NCI-H128 (cell line): ENCODE measurements around the gene KCNJ14.

Source experiments
- DNase-seq: peaks from one replicate; lab custom pipeline; 2025; ENCODE audit not compliant: unreplicated experiment; lab: John Stamatoyannopoulos, UW

The KCNJ14 gene

DNA sequence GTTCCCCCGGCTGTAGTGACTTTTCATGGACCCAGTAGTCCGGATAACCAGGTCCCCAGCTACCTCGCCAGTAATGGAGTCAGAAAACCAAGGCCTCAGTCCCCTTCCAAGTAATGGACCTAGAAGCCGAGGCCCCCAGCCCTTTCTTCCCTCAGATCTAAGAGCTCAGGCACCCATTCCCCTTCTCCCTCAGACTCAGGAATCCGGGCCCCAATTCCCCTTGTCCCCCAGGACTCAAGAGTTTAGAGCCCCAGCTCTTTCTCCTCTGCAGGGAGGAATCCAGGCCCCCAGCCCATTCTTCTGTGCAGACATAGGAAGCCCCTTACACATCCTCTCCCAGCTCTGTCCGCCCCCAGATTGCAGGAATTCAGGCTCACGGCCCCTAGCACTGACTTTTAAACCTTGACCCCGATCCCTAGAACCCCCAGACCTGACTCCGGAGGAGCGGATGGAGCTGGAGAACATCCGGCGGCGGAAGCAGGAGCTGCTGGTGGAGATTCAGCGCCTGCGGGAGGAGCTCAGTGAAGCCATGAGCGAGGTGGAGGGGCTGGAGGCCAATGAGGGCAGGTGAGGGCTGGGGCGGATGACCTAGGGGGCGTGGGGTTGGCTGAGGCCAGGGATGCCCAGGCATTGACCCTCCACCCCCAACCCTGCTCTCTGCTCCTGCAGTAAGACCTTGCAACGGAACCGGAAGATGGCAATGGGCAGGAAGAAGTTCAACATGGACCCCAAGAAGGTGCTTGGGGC lies 14.7 kb downstream of the KCNJ14 start:
- DNase-seq: no peak

DNA sequence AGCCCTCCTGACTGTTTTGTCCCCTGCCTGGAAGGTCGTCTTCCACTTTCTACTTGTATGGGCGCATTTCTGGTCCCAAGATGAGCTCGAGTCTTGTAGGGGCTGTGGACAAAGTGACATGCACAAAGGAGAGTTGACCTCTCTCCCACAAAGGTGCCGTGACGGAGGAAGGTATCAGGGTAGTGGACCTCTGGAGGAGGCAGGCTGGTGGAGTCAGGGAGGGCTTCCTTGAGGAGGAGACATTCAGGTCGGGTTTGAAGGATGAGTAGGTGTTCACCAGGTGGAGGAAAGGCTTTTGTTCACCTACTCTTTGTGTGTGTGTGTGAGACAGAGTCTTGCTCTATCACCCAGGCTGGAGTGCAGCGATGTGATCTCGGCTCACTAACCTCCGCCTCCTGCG lies 15.5 kb downstream of the KCNJ14 start:
- DNase-seq: no peak

DNA sequence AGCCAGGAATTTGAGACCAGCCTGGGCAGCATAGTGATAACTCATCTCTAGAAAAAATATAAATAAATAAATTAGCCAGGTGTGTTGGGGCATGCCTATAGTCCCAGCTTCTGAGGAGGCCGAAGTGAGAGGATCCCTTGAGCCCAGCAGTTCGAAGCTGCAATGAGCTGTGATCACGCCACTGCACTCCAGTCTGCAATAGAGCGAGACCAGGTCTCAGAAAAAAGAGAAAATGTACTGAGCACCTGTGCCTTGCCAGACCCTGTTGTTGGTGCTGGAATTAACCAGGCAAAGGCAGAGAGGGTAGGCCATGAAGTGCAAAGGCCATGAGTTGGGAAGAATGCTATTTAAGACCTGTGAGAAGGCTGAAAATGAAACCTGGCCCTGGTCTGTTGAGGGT lies 16.5 kb downstream of the KCNJ14 start:
- DNase-seq: no peak

DNA sequence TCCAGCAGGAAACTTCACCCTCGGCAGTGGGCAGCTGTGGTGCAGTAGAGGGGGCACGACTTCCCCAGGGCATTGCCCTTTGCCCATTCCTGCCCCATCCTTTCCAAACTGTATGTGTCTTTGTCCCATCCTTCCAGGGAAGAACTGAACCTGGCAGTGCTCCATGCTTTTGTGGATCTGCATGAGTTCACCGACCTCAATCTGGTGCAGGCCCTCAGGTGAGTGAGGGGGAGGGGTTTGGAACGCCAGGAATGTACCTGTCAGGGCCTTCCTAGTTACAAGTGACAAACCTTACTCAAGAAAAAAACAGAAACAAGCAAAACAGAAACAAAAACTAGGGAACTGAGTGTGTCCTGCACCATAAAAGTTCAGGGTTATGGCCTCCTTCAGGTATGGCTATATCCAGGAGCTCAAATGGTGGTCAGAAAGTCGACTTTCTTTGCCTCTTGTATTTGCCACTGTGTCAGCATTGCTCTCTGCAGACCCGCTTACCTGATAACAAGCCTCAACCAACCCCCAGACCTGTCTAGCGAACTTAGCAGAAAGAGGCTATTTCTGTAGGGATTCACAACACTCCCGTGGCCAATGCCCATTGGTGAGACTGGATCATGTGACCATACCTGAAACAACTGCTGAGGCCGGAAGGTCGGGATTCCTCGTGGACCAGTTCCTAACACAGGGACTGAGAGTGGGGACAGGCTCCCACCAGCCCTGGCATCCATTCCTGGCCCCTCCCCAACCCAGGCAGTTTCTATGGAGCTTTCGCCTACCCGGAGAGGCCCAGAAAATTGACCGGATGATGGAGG lies 18.0 kb downstream of the KCNJ14 start:
- DNase-seq: no peak

DNA sequence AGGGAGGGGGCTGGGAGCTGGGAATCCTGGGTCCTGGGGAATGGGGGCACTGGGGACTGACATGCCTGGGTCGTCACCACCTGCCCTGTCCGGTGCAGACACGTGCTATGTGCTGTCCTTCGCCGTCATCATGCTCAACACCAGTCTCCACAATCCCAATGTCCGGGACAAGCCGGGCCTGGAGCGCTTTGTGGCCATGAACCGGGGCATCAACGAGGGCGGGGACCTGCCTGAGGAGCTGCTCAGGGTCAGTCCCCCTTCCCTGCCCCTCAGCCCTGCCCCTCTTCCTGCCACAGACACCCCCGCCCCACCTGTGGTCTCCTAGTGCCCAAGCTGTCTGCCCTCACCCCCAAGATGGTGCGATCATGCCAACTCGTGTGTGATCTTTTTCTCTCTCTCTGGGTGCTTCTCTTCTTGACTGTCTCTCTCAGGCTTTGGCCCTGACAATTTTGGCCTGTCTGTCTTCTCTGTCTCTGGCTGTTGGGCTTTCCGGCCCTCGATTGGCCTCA lies 18.8 kb downstream of the KCNJ14 start:
- no peak for DNase-seq

DNA sequence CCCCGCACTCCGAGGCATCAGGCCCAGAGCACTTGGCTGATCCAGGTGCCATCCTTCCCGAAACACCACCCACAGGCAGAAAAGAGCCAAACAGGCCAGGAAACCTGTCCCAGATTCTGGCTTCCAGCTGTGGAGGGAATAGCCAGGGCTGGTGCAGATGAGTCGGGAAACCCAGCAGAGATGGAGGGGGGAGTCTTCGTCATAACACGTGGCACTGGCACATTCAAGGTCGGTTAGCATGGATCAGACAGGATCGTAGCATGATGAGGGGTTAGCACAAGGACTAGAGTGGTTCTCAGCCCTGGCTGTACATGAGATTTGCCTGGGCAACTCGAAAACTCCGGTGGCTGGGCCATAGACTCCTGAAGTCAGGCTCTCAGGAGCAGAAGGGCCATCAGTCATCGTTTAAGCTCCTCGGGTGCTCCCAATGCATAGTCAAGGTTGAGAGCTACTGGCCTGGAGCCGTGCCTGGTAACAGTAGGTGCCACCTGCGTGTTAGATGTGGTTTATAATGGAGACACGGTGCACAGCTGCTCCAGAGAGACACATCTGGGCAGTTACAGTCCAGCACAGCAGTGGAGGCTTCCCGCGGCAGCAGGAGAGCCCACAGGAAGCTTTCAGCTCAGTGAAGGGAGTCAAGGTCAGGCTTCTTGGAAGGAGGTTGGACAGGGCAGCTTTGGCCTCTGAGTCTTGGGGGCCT lies 20.1 kb downstream of the KCNJ14 start:
- no peak for DNase-seq

DNA sequence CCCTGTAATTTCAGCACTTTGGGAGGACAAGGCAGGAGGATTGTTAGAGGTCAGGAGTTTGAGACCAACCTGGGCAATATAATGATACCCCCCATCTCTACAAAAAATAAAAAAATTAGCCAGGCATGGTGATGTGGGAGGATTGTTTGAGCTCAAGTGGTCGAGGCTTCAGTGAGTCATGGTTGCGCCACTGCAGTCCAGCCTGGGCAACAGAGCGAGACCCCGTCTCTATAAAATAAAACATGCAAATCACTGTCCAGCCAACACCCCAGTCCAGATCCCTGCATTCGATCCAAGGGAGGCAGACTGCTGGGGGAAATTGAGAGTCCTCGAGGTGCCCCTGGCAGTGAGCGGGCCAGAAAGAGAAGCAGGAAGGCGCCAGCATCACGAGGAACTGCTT lies 20.8 kb downstream of the KCNJ14 start:
- DNase-seq: no peak

DNA sequence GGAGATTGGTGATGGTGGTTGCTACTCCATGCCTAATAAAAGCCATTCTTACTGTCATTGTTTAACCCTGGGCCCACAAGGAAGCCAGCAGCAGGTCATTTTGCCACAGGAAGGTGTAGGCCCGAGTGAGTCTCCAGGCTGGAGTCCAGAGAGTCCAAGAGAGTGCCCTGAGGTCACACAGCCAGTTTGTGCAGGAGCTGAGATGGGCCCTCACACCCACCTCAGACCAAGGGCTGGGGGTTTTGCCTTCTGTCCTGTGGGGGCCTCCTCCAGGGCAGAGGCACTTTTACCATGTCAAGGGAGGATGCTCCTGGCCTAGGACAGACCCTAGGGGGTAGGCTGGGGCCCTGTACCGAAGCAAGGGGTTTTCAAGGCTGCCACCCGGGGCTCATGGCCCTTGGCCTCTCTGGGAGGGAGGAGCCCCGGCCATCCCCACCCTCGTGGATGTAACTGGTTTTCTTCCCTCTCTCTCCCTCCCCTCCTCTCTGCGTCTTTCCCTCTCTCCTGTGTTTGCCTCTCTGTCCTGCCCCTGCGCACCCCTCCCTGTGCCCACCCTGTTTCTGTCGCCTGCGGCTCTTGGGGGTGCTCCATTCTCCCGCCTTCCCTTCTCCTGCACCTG lies 21.8 kb downstream of the KCNJ14 start:
- DNase-seq: no peak

DNA sequence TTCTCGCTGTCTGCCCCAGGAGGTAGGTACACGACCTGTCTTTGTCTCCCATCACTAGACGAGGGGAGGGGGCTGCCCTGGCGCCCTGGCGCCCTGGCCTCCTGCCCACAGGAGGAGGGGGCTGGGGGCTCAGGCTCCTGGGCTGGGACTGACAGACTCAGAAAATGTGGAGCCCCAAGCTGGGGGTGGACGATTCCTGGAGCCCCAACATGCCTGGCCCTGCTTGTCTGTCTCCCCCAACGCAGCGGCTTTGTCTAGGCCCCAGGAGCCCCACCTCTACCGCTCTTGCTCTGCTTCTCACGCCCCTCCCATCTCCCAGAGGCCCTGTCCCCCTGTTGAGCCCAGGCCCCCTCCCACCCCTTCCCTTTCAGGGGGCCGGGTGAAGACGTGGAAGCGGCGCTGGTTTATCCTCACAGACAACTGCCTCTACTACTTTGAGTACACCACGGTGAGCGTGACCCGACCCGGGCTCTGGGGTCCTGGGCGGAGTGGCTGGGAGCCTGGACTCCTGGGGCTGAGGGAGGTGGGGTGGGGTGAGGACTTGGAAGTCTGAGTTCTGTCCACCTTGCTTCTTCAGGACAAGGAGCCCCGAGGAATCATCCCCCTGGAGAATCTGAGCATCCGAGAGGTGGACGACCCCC lies 22.4 kb downstream of the KCNJ14 start:
- DNase-seq: no peak

DNA sequence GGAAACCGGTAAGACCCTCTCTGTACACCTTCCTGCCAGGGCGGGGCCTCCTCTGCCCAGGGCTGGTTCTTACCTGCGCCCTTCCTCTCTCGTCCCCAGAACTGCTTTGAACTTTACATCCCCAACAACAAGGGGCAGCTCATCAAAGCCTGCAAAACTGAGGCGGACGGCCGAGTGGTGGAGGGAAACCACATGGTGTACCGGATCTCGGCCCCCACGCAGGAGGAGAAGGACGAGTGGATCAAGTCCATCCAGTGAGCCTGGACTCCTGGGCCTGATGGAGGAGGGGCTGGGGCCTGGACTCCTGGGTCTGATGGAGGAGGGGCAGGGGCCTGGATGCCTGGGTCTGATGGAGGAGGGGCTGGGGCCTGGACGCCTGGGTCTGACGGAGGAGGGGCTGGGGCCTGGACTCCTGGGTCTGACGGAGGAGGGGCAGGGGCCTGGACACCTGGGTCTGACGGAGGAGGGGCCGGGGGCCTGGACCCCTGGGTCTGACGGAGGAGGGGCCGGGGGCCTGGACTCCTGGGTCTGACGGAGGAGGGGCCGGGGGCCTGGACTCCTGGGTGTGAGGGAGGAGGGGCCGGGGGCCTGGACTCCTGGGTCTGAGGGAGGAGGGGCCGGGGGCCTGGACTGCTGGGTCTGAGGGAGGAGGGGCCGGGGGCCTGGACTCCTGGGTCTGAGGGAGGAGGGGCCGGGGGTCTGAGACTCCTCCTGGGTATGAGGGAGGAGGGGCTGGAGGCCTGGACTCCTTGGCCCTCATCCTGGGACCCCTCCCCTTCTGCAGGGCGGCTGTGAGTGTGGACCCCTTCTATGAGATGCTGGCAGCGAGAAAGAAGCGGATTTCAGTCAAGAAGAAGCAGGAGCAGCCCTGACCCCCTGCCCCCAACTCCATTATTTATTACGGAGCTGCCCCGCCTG lies 23.2 kb downstream of the KCNJ14 start:
- no peak for DNase-seq

DNA sequence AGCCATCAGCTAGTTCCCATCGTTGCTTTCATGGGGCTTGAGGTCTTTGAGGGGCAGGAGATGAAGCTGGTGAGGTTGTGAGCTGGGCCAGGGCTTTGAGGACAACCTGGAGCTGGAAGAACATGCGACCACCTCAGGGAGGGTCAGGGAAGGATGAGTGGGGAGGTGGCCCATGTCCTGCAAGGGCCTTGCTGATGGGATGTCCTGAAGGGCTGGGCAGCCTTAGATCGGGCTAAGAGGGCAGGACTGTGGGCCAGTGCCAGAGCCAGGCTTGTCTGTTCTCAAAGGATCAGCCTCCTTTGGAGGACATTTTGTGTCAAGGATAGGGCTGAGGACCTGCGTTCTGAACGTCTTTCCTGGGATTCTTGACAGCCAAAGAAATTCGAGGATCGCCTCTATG lies 24.3 kb downstream of the KCNJ14 start:
- no peak for DNase-seq

DNA sequence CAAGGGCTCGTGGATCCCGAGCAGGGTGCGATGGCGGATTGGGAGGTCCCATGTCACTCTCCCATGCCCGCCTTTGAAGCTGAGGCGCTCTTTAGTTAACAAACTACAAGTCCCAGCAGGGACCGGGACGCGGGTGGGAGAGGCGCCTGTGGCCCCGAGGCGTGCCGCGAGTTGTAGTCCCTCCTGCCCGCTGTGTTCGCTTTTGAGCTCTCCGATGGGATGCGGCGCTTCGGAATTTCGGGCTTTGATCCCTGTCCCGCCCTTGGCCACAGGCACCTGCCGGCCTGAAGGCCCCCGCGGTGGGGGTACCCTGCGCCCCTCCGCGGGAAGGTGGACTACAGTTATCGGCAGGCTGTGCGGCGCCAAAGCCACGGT lies 24.8 kb downstream of the KCNJ14 start:
- DNase-seq: no peak

DNA sequence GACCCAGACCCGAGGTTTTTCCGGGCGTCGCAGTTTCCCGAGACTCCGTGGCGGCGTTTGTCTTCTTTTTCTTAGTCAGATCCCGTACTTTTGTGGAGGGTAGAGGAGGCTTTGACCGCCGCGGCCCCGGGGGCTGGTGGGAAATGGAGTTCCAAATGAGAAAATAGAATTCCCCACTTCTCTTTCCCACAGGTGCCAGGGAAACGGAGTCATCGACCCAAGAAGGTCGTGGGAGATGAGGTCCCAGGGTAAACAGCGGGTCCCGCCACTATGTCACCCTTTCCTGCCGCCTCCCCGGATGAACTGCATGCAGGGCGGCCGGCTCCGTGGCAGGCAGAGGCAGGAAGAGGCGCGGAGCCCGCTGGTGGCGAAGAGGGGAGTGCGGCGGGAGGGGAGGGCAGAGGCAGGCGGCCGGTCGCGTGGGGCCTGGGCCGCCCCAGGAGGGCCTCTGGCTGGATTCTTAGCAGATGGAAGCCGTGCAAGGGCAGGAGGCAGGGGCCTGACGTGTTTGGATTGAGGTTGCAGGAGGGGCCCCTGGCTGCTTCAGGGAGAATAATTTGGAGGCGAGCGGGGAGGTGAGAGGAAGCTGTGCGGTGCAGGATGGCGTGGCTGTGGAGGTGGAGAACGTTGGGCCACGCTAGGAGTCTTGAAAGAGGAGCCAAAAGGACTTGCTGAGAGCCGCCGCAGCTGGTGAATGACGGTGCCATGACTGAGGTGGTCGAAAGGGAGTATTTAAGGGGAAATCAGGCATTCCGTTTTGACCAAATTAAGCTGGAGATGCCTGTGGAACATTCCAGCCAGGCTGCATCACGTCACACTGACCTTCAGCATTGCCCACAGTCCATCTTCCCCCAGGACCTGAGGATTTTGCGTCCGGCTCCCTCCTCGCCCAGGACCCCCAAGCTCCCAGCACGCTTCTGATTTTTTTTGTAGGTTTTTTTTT lies 25.5 kb downstream of the KCNJ14 start:
- DNase-seq: no peak

DNA sequence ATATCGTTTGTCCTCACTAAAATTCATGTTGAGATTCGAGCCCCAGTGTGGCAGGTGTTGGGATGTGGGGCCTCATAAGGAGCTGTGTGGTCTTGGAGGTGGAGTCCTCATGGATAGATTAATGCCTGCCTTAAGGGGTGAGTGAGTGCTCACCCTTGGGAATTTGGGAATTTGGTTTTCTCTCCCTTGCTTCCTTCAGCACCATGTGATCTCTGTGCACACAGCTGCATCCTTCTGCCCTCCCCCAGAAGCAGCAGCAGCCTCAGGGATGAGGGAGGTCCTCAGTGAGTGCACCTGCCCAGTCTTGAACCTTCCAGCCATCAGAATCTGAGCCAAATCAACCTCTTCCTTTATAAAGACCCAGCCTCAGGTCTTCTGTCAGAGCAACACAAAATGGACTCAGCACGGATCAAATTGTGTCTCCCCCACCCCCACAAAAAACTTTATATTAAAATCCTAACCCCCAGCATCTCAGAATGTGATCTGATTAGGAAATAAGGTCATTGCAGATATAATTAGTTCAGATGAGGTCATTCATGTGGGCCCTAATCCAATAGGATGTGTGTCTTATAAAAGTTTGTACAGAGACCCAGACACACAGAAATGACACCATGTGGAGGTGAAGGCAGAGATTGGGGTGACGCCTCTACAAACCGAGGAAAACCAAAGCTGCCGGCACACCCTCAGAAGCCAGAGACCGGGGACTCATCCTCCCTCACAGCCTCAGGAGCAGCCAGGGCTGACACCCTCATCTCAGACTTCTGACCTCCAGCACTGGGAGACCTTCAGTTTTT lies 26.7 kb downstream of the KCNJ14 start:
- DNase-seq: no peak

DNA sequence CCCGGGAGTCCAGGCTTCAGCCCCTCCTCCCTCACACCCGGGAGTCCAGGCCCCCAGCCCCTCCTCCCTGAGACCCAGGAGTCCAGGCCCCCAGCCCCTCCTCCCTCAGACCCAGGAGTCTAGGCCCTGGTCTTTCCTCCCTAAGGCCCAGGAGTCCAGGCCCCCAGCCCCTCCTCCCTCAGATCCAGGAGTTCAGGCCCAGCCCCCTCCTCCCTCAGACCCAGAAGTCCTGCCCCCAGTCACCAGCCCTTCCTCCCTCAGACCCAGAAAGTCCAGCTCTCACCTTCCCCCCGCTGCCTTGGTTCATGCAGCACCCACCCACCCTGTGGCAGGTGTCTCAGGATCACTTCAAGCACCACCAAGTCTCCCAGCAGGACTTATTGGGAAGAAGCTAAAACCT lies 27.9 kb downstream of the KCNJ14 start:
- no peak for DNase-seq

DNA sequence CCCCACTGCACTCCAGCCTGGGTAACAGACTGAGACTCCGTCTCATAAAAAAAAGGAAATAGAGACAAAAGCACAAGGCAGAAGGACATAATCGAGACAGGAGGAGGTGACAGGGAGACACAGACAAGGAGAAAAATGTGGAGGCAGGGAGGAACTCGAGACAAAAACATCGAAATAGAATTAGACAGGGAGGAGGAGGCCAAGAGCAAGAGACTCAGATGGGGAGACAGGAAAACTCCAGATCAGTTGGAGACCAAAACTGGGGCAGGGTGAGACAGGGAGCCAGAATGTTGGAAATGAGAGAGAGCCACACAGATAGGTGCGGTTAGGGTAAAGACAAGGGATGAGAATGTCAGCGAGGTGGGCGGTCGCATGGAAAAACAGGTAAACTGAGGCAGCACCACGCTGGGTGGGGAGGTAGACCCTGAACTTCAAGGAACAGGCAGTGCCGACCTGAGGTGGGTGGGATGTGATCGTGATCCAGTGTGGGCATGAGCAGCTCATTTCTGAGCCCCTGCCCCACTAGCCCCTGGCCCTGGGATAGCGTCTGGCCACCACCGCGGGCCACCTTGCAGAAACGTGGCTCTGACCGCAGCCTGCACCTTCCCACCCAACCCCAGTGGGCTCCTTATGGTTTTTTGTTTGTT lies 29.0 kb downstream of the KCNJ14 start:
- DNase-seq: no peak

DNA sequence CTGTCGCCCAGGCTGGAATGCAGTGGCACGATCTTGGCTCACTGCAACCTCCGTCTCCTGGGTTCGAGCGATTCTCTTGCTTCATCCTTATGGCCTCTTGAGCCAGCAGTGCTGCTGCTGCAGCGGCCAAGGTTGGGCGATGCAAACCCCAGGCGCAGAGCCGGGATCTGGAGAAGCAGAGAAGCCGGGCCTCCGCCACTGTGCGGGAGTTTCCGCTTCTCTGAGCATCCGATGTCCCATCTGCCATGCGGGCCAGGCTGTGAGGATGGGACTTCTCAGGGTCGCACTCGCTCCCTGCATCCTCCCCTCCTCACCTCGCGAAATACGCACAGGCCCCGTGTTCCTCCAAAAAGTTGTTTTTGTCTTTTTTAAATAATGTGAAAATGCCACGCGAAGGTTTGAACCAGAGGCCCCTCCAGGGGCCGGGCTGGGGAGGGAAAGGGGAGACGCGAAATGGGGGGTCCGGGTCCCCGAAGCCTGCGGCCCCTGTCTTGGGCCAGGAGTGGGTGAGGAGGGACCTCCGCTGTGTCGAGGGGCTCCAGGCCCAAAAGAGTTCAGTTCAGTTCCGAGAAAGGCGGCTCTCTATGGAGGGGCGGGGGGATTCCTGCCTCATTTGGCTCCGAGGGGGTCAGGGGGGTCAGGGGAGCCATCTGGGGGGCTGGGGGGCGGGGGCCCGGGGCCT lies 29.7 kb downstream of the KCNJ14 start:
- no peak for DNase-seq
